ENCODE data around the gene HMCN1.

DNA sequence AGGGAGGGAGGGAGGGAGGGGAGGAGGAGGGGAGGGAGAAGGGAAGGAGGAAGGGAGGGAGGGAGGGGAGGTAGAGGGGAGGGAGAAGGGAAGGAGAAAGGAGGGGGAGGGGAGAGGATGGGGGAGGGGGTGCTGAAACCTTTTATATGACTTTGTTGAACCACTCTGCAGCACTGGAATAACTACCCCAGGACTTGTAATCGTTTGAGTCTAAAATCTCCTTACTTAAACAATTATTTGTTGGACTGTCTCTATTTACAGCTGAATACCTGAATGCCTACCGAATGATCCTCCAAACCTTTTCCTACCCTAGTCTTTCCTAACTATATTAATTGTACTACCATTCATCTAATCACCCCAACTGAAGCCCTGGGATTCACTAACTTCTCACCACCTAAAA lies 459.0 kb downstream of the HMCN1 start:
- no peak for TF ChIP-seq POLR2A (IDR thresholded peaks at IDR 0.05)
- TF ChIP-seq, protein P1, sequence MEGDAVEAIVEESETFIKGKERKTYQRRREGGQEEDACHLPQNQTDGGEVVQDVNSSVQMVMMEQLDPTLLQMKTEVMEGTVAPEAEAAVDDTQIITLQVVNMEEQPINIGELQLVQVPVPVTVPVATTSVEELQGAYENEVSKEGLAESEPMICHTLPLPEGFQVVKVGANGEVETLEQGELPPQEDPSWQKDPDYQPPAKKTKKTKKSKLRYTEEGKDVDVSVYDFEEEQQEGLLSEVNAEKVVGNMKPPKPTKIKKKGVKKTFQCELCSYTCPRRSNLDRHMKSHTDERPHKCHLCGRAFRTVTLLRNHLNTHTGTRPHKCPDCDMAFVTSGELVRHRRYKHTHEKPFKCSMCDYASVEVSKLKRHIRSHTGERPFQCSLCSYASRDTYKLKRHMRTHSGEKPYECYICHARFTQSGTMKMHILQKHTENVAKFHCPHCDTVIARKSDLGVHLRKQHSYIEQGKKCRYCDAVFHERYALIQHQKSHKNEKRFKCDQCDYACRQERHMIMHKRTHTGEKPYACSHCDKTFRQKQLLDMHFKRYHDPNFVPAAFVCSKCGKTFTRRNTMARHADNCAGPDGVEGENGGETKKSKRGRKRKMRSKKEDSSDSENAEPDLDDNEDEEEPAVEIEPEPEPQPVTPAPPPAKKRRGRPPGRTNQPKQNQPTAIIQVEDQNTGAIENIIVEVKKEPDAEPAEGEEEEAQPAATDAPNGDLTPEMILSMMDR (IDR thresholded peaks at IDR 0.05), result no peak

All from thyroid gland (tissue), 4 donors.